ENCODE results near the gene FLT1.

- TF ChIP-seq TAF1 (IDR thresholded peaks at IDR 0.05; ENCODE audit: borderline replicate concordance, insufficient read depth, low read length) (no peak), REST (IDR thresholded peaks at IDR 0.05; ENCODE audit: insufficient read depth in 1 of 2, low read depth in 2 of 2, low read length in 2 of 2) (no peak), SIN3A (IDR thresholded peaks at IDR 0.05; ENCODE audit: borderline replicate concordance, insufficient read depth, low read length) (no peak), POLR2AphosphoS5 (IDR thresholded peaks at IDR 0.05; ENCODE audit: low read depth, low read length) (no peak), FOXP2 (optimal IDR thresholded peaks at IDR 0.05; ENCODE audit: borderline replicate concordance, extremely low read depth, extremely low read length, insufficient read depth) (no peak)
Observed at GRCh38 chr13:28325022-28325421, 169.9 kb downstream of the FLT1 start.
